ENCODE data around the gene PTPRG. TPM values are rescaled to one million over a fixed set of nuclear protein-coding genes. Genes with fewer than 3 reads are reported as not detected.

The PTPRG gene
- total RNA-seq, 1 experiment from 2014 or later = 69.3 TPM

GRCh38 chr3:62095080-62095479, 533.7 kb downstream of the PTPRG start:
- Histone ChIP-seq H2BK120ac (ENCODE audit: low read depth, low read length, poor library complexity, severe bottlenecking) (no peak overlapping the region), H3K27me3 (ENCODE audit: insufficient read depth, low read length) (no peaks in the 10 kb centered on the region), H3T11ph (ENCODE audit: low read length) (no peak overlapping the region), H4K5ac (ENCODE audit: insufficient read length, low read depth, low read length) (no peak overlapping the region), H3K23ac (ENCODE audit: insufficient read length, low read depth, low read length) (no peak overlapping the region), H3K4ac (ENCODE audit: low read depth, low read length) (no peak overlapping the region), H3K79me1 (ENCODE audit: insufficient read depth, low read depth, low read length, poor library complexity, severe bottlenecking) (peaks cover 4% of the 10 kb centered on the region), H4K8ac (replicated peaks; ENCODE audit: insufficient read length, low read depth, low read length) (no peak overlapping the region), H3K79me2 (ENCODE audit: insufficient read depth, low read length) (no peaks in the 10 kb centered on the region), H3K27ac (ENCODE audit: insufficient read length, low read depth, low read length) (no peak overlapping the region), H3K9ac (ENCODE audit: extremely low read depth, insufficient read length, low read length) (no peak overlapping the region), H3K56ac (ENCODE audit: insufficient read length, low read depth, low read length) (no peak overlapping the region), H2AK5ac (ENCODE audit: insufficient read length, low read length) (no peak overlapping the region), H2BK12ac (ENCODE audit: insufficient read length, low read depth, low read length) (no peak overlapping the region), H4K91ac (ENCODE audit: insufficient read length, low read depth, low read length) (no peak overlapping the region), H2BK15ac (ENCODE audit: low read depth, low read length) (no peak overlapping the region), H4K20me1 (ENCODE audit: control insufficient read depth, insufficient read depth, insufficient read length) (no peaks in the 10 kb centered on the region), H3K23me2 (ENCODE audit: insufficient read length, low read depth, low read length, poor library complexity, severe bottlenecking) (no peaks in the 10 kb centered on the region), H2BK20ac (ENCODE audit: low read depth, low read length, poor library complexity, severe bottlenecking) (no peak overlapping the region), H2AFZ (ENCODE audit: low read length) (no peak overlapping the region), H3K18ac (ENCODE audit: insufficient read length, low read depth, low read length) (no peak overlapping the region), H3K14ac (ENCODE audit: insufficient read depth, low read length) (no peak overlapping the region), H3K9me3 (ENCODE audit: control insufficient read depth, low read depth, low read length) (no peaks in the 10 kb centered on the region), H3K4me2 (ENCODE audit: insufficient read depth, insufficient read length, low read length) (no peak overlapping the region), H3K4me1 (ENCODE audit: insufficient read depth, low read length) (no peaks in the 10 kb centered on the region), H2BK5ac (ENCODE audit: insufficient read length, low read length) (no peak overlapping the region)
- no peak for DNase-seq
- Mint-ChIP-seq H3K4me3 (no peak overlapping the region), H3K4me1 (peaks cover 0 to 3% of the 10 kb centered on the region in 2 experiments; a peak in 2 of 4 replicates), H3K27me3 (ENCODE audit: low read depth) (no peaks in the 10 kb centered on the region; the same call in 1 of the 2 replicates), H3K9me3 (no peaks in the 10 kb centered on the region), H3K27ac (no peak overlapping the region), H3K36me3 (ENCODE audit: insufficient read depth in 1 of 3, low read depth in 3 of 3) (no peaks in the 10 kb centered on the region)
- no peak for TF ChIP-seq CTCF (conservative IDR thresholded peaks at IDR 0.05)
- WGBS (ENCODE audit: extremely low coverage, insufficient read length, low lambda C conversion rate) = no CpG with 5 or more reads among the region's 7 CpGs
